ENCODE results near the gene GIT2.

DNA sequence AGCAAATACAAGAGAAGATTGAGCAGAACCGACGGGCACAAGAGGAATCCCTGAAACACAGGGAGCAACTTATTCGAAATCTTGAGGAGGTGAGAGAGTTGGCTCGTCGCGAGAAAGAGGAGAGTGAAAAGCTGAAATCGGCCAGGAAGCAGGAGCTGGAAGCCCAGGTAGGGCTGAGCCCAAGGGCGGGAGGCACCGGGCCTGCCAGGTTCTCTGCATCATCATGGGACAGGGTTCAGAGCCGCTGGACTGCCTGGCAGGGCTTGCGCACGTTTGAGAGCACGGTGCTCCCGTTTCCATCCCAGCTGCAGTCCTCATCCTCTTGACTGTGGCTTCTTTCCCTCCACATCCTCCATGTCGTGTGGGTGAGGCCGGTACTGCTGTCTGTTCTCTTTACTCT lies 81.7 kb downstream of the GIT2 start:
- TF ChIP-seq EZH2 (IDR thresholded peaks at IDR 0.05; ENCODE audit: insufficient read depth, poor library complexity, severe bottlenecking) (no peak), EZH2phosphoT487 (IDR thresholded peaks at IDR 0.05; ENCODE audit: insufficient read depth, low read depth) (no peak)
